ENCODE data around the gene CIBAR2.

The CIBAR2 gene

DNA sequence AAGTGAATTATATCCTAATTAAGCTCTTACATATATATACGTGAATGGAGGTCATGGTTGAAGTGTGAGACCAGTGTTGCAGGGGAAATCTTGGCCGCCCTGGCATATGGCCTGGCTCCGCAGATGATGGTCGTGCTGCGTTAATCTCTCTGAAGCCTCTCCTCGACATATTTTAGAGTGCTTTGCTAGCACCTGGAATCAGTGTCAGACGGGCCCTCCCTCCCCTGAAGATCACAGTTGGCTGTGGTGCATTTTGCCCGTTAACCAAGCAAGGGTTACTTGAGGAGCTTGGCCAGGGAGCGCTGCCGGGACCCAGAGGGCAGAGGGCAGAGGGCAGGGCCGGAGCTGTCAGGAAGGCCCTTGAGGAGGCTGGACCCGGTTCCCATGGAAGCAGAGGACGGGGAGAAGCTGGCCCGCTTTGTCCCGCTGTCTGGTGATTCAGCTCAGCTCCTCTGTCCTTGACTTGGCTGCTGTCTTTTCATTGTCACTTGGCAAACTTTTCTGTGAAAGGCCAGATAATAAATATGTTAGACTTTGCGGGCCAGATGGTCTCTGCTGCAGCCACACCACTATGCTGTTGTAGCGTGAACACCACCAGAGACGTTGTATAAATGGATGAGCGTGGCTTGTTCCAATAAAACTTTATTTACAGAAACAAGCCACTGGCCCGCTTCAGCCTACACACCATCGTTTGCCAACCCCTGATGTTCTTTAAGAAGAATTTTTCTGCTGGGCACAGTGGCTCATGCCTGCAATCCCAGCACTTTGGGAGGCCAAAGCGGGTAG, 32.3 kb downstream of the CIBAR2 start:
- DNase-seq, result no peak

DNA sequence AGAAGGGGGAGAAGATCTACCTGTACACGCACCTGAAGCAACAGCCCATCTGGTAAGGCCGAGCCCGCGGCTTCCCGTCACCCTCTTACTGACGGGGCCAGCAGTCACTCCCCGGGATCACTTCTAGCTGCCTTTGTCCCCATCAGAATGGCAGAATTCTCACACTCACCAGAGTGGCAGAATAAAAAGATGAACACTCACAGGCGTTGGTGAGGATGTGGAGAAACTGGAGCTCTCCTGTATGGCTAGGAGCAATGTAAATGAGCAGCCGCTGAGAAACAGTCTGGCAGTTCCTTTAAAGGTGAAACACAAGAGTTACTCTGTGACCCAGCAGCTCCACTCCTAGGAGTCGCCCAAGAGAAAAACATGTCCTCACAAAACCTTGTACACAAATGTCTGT, 33.3 kb downstream of the CIBAR2 start:
- DNase-seq, result no peak

DNA sequence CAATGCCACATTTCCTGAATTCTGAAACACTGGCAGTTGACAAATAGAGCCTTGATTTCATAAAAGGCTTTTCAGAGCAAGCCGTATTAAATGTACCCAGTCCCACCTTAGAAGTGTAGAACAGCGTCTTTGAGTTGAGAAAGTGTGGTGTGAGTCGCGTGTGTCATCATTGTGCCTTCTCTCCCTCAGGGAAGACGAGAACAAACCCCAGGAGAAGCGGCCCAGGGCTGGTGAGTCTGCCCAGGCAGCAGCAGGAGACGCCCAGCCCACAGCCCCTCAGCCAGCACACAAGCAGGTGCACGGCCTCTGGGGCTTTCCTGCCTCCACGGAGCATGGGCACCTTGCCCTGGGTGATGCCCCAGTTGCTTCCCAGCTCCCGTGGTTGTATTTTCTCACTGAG, 34.0 kb downstream of the CIBAR2 start:
- DNase-seq, result no peak

DNA sequence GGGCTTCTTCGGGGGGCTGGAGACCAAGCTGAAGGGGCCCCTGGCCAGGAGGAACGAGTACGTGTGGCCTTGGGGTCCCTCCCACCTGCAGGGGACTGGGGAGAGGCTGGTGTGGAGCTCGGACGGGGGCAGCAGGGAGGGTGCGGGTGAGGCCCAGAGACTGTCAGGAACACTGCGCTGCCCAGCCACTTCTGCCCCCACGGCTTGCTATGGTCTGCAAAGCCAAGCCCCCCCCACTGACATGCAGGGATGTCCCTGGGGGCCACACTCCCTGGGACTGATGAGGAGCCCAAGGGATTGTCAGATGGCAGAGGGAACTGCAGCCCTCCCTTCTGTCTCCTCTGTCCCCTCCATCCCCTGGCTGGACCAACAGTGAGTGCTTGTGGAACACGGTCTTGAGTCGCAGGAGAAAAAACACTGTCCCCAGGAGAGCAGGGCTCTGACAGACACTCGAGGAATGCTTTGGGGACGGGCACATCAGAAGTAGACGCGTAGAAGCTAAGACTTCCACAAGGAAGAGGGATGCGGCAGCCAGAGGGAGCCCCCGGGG, 34.6 kb downstream of the CIBAR2 start:
- no peak for DNase-seq

DNA sequence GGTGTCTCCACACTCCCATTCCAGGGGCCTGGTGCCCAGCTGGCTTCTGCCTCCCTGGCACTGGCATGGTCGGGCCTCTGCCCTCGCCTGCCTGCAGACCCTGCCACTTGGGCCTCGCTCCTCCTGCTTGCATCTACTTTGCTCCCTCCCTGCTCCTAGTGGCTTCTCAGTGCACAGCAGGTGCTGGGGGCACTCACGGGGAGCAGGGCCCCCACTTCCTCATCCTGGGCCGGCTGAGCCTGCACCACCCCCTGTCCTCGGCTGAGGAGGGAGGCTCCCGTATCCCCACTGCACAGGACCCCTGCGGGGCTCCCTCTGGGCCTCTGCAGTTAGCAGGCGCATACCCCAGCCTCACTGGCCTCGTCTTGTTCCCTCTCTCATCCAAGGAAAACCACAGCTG, 35.2 kb downstream of the CIBAR2 start:
- peak; percentile 14 for DNase-seq

DNA sequence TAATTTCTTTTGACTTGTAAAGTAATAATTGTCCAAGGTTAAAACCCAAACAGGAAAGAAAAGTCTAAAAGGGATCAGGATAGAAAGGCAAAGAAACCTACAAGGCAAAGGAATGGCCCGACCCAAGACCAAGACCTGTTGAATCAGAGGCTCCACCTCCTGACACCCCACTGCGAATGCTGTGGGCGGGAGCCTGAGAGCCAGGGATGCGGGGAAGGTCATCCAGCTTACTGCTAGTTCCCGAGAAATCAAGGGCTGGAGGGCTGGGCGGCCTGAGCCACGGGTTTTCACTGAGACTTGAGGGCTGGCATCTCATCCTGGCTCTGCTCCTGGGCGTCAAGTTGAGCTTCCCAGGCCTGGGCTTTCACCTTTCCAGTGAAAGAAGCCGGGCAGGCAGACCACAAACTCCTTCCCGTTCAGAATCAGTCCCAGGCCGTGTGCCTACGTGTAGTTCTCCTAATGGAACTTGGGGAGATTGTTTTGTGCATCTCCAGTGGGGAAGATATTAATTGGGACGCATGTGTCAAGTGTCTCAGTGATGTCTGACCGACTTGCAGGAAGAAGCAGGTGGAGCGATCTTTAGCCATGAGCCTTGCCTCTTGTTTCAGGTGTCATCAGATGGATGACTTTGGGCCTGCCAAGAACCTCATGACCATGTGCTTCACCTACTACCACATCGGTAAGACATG, 36.9 kb downstream of the CIBAR2 start:
- no peak for DNase-seq

DNA sequence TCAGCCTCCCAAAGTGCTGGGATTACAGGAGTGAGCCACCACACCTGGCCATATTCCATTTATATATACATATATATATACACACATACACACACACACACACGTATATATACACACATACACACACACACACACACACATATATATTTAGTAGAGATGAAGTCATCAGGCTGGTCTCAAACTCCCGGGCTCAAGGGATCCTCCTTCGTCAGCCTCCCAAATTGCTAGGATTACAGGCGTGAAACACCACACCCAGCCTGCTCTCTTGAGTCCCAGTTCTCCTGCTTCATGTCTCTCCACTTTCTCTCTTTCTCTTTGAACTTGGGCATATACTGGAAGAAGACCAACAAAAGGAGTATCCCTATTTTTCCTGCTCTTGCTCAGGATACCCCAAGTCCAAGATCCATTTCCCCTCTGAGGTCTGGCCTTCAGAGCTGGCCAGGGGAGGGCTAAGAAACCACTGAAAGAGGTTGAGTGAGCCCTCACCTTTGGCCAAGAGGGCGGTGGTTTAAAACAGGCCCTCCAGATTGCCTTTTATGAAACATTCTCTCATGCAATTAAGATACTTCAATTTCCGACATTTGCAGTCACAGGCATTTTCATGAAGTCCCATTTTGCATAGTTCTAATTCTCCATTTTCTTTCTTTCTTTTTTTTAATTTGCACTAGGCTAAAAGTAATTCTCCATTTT, 37.9 kb downstream of the CIBAR2 start:
- no peak for DNase-seq

DNA sequence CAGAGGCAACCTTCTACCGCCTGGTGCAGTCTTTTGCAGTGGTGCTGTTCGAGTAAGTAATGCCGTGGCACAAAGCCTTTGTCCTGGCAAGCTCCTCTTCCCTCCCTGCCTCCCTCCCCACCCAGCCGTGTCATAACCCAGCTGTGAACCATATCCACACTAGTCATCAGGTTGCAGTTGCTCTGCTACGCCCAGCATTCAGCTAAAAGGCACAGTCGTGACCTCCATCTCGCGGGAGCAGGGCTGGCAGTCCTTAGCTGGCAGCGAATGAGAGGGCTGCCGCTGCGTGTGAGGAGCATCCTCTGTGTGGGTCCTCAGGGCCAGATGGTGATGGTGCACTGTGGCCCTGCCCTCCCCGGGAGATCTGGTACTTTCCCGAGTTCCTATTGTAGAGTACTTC, 39.3 kb downstream of the CIBAR2 start:
- no peak for DNase-seq

DNA sequence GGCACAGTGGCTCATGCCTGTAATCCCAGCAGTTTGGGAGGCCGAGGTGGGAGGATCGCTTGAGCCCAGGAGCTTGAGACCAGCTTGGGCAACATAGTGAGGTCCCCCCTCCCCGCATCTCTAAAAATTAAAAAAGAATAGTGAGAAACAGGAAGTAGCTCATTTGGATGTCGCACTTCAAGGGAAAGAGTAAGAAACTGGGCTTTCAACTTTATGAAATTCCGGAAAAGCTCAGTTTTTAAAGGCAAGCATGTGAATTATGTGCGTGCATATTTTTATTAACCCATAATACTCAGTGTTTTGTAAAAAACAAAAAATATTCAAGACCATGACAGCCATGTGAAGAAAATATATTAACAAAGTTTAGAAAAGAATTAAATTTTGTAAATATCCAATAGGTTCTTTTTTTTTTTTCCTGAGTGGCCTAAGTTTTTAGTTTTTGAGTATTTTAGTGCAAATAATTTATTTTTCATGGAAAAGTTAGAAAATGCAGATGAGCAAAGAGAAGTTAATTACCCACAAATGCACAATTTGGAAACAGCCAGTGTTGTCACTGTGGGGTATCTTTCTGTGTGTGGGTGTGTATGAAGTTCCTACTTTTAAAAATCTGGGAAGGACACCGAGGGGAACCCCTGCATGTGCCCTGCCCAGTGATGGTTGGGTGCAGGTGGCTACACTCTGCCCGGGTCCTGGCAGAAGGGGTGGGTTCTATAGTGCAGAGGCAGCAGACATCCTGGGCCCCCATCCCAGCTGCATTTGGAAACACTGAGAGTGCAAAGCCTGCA, 40.0 kb downstream of the CIBAR2 start:
- no peak for DNase-seq

DNA sequence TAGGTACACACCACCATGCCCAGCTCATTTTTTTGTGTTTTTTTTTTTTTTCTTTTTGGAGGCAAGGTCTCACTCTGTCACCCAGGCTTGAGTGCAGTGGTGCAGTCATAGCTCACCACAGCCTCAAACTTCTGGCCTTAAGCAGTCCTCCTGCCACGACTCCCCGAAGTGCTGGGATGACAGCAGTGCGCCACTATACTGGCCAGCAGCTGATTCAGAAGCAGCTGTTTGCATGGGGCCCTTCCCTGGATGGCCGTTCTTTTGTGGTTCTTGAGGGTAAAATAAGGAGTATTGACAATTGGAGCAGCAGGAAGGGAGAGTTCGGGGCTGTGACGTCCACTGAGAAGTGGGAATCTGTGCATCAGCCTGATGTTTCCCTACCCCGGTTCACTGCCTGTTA, 43.1 kb downstream of the CIBAR2 start:
- DNase-seq, result no peak

DNA sequence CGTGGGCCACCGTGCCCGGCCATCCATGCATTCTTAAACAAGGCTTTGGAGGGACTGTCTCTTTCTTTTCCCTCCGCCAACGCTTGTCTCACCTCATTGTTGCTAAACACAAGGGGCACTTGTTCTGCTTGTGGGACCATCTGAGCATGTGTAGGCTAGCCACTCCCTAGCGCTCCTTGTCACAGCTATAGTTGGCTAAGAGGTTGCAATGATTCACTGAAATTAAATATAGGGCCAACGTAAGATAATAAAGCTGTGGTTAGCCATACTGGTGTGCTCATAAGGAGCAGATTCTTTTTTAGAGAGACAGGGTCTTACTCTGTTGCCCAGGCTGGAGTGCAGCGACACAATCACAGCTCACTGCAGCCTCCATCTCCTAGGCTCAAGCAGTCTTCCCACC, 43.5 kb downstream of the CIBAR2 start:
- no peak for DNase-seq

DNA sequence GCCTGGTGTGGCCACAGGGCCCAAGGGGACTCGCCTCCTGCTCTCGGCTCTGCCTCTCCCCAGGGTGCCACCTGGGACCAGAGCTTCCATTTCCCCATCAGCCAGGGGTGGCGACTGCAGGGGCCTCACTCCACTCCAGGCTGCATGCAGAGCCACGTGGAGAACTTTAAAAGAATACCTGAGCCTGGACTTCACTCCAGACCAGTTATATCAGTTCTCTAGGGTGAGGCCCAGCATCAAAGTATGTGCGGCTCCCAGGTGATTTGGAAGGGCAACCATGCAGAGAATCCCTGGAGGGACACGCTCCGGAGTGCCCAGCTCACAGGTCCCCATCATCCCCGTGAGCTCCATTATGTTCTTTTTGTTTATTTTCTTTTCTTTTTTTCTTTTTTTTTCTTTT, 44.8 kb downstream of the CIBAR2 start:
- DNase-seq, result no peak

DNA sequence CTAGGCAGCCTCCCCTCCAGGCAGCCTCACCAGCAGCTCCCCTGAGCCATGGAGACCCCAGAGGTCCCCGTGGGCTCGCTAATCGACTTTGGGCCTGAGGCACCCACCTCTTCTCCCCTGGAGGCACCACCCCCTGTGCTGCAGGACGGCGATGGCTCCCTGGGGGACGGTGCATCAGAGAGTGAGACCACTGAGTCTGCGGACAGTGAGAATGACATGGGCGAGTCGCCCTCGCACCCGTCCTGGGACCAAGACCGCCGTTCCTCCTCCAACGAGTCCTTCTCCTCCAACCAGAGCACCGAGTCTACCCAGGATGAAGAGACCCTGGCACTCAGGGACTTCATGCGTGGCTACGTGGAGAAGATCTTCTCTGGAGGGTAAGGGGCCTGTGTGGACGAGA, 45.2 kb downstream of the CIBAR2 start:
- DNase-seq, result no peak

DNA sequence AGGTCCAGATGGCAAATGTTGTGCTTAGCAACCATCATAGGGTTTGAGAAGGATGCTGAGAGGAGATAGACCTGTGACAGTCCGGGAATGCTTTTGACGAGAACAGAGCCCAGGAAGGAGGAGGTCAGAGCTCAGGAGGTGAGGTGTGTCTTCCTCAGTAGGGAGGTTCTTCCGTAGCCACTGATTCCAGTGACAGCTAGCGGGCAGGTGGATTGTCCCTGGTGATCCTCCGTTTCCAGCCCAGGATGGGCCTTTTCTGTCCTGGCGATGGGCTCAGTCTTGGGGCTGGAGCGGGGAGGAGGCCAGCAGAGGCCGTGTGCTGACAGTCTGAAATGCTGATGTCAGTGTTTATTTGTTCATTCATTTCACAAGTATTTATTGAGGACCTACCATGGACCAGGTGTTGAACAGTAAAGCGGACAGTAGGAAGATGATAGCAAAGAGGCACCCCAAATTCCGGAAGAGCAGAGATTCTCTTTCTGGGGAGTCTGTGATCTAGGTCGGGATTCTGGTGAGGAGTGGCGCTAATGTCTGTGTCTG, 45.9 kb downstream of the CIBAR2 start:
- DNase-seq, result no peak

DNA sequence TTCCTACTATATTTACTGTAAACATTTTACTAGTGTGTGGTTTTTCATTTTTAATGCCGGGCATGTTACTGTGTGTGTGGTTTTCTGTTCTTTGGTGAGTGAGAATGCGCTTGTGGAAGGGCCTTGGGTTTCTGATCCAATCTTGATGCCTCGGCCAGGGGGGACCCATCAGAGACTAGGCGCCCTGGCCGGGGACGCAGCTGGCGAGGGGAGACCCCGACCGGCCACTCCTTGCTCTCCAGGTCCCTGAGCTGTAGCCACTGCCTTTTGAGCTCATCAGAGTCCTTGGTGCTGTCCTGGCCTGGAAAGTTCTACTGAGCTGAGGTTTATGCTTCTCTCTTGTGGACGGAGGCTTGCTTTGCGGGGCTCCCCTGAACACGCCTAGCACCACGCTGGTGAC, 47.2 kb downstream of the CIBAR2 start:
- no peak for DNase-seq

DNA sequence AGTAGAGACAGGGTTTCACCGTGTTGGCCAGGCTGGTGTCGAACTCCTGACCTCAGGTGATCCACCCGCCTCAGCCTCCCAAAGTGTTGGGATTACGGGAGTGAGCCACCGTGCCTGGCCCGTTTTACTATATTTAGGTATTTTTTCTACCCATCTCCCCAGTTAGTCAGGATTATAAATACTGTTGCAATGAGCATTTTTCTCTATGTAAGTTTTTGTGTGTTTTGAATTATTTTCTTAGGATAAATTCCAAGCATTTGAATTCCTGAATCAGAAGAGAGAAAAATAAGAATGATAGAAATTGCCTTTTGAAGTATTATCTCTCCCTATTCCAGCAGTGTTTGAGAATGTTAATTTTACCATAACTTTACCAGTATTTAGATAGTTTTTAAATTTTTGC, 48.1 kb downstream of the CIBAR2 start:
- DNase-seq, result no peak

DNA sequence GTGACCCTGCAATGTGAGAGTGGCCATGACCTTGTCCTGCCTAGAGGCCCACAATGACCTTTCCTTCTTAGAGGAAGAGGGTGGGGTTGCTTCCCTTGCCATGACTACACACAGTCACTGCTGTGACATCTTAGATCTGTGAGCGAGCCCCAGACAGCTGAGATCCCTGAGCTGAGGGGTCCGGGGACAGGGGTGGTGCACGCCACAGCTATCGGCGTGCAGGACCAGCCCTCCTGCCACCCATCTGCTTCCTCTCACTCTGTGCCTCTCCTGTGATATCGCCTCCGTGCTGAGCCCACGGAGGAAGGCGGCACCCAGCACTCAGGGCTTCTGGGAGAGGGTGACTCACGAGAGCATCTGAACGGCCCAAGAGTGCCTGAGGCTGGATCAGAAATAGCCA, 49.4 kb downstream of the CIBAR2 start:
- peak; percentile 12 for DNase-seq

DNA sequence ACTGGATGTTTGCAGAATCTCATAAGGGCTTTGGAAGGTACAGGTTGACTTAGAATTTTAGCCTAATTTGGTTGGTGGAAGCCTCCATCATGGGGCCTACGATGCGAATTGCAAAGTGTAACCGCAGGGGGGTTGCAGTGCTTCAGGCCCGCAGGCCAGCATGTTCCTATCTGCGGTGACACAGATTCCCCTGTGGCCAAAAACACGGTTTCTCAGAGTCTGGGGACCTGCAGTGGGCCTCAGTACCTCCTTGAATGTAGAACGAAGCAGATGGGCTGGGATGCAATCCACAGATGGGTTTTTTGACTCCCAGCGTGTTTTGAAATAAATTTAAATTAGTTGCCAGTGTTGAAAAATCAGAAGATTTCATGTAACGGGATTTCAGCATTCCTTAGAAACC, 49.9 kb downstream of the CIBAR2 start:
- DNase-seq, result no peak

DNA sequence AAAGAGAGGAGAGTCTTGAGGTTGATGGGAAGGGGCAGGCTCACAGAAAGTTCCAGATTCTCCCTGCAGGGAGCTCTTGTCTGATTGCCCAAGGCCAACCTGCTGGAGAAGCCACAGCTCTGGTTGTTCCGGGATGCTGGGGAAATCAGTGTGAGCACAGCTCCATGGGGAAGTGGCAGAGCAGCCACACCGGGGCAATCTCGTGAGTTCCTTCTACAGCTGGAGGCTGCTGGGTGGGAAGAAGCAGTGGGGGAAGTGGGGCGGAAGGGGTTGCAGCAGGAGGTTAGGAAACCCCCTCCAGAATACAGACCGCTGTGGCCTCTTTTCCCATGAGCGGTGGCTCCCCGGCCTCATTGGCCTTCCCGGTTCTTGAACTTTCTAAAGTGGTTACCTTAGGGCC, 50.7 kb downstream of the CIBAR2 start:
- peak; percentile 60 for DNase-seq

DNA sequence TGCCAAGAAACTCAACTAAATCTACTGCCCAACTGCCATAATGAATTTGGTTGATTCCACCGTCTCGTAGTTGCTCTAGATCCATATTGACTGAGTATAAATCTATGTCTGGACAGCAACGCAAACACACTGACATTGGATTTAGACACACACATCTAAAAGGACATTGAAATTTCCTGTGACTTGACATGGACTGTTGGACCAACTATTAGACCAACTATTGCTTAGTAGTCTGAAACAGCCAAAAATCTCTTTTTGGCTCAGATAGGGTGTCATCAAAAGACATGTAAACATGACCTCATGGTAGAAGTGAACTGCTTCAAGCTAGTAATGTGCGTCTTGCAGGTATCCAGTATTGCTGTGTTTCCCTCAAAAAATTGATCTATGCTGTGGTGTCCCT, 53.4 kb downstream of the CIBAR2 start:
- no peak for DNase-seq

DNA sequence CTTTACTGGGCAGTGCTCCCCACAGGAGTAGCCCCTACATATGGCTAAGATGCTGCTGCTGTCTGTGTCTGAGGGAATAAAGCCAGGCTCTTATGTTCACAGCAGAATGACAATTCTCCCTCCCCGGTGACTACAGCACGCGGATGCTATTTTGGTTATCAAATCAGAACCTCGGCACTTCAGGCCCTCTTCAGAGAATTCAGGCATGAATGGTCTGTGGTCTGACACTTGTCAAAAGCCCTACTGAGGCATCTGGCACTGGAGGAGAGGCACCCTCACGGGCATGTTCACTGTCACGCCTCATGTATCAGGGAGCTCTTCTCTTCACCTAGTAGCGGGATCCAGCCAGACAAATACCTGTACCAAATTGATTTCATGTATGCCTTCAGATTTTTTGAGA, 54.3 kb downstream of the CIBAR2 start:
- no peak for DNase-seq

DNA sequence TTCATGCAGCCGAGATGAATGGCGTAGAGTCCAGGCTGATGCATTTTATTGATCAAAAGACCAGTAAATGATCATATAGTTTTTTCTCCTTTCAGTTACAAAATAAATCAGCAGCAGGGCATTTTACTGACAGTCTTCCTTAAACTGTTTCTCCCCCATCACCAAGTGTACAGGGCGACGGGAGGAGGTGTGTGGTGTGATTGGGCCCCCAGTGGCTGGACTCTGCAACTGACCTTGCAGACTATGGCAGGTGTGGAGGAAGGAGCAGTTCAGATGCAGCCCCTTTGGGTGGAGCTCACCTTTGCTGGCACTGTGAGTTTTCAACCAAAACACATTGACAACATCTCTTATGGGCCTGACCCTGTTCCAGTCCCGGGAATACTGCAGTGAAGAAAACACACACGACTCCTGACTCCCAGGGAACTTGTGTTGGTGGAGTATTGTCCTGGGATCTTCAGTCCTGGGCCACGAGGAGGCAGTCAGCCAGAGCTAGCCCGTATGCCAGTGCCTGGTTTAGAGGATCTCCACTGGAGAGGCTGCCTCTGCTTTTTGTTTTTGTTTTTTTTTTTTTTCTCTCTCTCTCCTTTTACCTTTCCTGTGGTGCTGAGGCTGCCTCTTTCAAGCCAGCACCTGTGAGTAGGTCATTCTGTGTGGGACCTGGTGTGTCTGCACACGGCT, 54.9 kb downstream of the CIBAR2 start:
- no peak for DNase-seq
